Gastroesophageal sphincter (tissue), 3 donors: Measurements from ENCODE around the gene ECM2.

Experiments
- EP300 ChIP-seq: sonication (generic); formaldehyde crosslinking; IDR thresholded peaks from one replicate; pipeline ENCODE4 v1.6.1; 2017; ENCODE audit warnings: antibody characterized with exemption, mild to moderate bottlenecking
- POLR2A ChIP-seq, 2 donors: fragments of 450-650 bp; IDR thresholded peaks; one replicate each; pipeline ENCODE4 v1.6.1; 2017; ENCODE audit warnings: antibody characterized with exemption in 2 of 2, mild to moderate bottlenecking in 2 of 2, moderate library complexity in 1 of 2
- POLR2AphosphoS5 ChIP-seq: sonication (generic); formaldehyde crosslinking; IDR thresholded peaks from one replicate; pipeline ENCODE4 v1.6.1; 2017; ENCODE audit warnings: antibody characterized with exemption
- TF ChIP-seq, protein P1 (sequence below), 4 experiments: fragments of 200-600 bp in 2 of 4; fragments of 450-650 bp in 2 of 4; sonication (generic) in 1 of 4; IDR thresholded peaks; one replicate each; pipeline ENCODE4 v1.5.1; 2017 to 2019; ENCODE audit warnings: antibody characterized with exemption in 4 of 4, mild to moderate bottlenecking in 2 of 4, moderate library complexity in 2 of 4

DNA sequence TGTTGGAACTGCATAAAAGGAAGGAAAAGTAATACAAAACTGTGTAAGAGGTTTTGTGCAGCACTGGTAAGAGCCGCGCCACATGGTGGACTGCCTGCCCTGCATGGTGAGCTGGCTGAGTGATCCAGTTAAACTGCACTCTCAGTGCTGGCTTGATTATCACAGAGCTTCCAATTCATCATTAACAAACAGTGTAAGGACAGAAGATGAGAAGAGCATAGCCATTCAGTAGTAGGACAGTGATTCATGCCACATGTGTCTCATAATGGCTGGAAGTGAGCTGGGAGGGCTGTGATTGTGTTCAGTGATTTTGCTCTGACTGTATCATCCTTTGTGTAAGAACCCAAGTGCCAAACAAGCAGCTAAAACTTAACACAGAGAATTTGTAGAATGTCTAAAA, 67.6 kb downstream of the ECM2 start:
- TF ChIP-seq, protein P1, sequence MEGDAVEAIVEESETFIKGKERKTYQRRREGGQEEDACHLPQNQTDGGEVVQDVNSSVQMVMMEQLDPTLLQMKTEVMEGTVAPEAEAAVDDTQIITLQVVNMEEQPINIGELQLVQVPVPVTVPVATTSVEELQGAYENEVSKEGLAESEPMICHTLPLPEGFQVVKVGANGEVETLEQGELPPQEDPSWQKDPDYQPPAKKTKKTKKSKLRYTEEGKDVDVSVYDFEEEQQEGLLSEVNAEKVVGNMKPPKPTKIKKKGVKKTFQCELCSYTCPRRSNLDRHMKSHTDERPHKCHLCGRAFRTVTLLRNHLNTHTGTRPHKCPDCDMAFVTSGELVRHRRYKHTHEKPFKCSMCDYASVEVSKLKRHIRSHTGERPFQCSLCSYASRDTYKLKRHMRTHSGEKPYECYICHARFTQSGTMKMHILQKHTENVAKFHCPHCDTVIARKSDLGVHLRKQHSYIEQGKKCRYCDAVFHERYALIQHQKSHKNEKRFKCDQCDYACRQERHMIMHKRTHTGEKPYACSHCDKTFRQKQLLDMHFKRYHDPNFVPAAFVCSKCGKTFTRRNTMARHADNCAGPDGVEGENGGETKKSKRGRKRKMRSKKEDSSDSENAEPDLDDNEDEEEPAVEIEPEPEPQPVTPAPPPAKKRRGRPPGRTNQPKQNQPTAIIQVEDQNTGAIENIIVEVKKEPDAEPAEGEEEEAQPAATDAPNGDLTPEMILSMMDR (IDR thresholded peaks at IDR 0.05): no peak
- TF ChIP-seq POLR2AphosphoS5 (no peak), EP300 (no peak), POLR2A (IDR thresholded peaks at IDR 0.05) (no peak)
